HG03575 (cell line): Measurements from ENCODE around the gene LRFN2.

Experiments used
- ATAC-seq: cut with Tn5 transposase; IDR thresholded peaks from one replicate; pipeline ENCODE4 v1.9.1; 2021; ENCODE audit not compliant: unreplicated experiment, insufficient number of reproducible peaks, low FRiP score; ENCODE audit errors: extremely low read depth

LRFN2 gene

GRCh38 chr6:40552941-40553340, 34.2 kb downstream of the LRFN2 start:
- no peak for ATAC-seq

GRCh38 chr6:40551966-40552505, 35.1 kb downstream of the LRFN2 start:
- ATAC-seq = no peak

DNA sequence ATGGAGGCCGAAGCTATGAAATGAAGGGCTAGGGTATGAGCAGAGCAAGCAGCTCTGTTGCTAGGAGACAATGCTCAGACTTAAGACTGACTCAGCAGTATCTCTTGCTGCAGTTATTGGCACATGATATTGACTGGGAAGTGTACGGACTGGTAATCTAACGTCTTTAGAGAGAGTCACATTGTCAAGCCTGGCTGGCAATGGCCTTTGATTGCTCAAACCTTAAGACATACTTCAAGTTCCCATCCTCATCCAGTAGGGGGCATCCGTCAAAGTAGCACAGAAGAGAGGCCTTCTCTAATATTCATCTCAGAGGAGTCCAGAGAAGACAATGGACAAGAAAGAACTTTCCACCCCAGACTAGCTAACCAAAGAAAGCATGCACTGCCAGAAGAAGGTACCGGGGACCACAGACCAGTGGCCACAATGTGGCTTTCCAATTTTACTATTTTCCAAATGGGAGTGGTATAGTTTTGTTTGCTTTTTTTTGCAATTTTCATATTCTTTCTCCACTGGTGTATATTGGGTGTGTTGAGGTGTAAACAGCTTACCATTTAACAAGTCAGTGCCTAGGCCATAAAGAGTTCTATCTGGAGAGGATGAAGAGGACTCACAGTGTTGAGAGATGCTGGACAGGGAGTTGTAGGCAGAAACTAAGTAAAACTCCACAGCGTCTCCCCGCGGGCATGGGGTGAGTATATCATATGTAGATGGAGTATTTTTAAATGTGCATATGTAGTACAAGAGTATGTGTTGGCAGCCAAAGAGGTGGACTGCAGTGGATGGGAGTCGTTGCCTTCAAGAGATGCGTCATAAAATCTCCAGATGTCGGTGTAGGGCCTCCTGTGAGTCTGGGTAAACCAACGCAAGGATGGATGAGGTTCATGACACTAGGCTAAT, 36.7 kb downstream of the LRFN2 start:
- no peak for ATAC-seq

DNA sequence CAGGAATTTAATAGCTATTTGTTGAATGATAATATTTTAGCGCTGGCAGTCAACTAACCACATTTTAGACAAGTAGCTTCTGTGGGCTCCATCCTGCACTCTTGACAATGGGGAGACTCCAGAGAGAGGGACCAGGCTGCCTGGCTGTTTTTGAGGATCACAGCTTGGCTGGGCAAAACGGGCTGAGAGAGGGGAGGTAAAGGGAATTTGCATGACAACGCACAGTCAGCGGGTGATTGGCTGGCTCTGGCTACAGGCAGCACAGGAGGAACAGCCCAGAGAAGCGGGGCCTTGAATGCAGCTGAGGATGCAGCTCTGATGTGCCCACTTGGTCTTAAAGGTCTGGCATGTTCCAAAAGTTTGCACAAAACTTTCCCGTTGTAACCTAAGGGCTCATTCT, 41.2 kb downstream of the LRFN2 start:
- no peak for ATAC-seq

DNA sequence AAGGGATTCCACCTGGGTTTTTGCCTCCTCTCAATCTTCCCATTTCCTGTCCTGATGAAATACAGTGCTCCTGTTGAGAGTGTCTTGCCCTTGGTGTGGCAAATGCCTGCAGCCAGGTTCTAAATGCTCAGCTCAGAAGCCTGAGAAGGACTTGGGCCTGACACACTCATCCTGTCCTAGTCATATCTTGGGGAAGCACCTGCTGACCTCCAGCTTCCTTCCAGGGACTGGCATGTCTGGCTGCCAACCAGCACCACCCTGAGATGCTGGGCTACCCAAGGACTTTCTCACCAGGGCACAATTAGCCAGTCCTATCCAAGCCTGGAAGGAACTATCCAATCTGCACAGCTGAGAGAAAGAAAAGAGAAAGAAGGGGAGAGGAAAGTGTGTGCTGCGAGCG, 43.4 kb downstream of the LRFN2 start:
- ATAC-seq = no peak

DNA sequence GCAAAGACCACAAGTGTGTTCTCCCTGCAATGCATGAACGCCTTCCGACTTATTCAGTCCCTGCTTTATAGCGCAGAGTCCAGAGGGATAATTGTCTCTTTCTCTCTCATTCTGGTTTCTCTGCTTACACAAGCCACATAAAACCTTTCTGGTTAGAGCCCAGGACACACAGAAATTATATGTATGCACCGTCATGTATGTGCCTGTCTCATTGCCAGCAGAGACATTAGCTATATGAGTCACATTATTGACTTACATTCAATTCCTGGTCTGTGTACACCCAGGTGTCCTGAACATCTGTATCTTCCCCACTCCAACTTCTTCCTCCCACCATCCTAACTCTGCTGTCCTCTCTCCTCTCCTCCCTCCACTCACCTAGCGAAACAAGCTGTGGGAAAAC, 44.0 kb downstream of the LRFN2 start:
- ATAC-seq = no peak

DNA sequence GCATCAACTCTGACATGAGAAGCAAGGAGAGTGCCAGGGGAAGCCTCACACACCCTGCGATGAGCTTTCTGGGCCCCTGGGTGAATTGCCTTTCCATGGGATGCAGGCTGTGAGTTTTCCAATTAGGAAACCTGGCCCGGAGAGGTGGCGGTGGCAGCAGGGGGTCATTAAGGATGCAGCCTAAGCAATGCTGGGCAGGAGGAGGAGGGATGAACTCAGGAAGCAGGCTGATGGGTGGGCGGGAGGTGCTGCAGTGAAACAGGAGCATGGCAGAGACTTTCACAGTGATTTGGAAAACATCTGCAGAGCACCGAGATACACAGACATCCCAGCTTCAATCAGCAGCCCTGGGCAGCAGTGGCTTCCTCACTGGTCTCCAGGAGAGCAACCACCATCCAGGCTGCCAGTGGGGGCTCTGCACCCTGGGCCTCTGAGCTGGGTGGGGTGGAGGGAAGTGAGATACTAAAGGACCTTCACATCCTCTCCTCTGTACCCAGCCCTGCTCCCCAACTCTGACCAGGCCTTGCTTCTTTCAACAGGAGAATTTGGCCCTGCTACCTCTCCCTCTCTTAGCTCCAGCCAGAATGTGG, 44.9 kb downstream of the LRFN2 start:
- no peak for ATAC-seq

- no peak for ATAC-seq
These were observed 45.5 kb downstream of the LRFN2 start for GRCh38 chr6:40541556-40542174.

DNA sequence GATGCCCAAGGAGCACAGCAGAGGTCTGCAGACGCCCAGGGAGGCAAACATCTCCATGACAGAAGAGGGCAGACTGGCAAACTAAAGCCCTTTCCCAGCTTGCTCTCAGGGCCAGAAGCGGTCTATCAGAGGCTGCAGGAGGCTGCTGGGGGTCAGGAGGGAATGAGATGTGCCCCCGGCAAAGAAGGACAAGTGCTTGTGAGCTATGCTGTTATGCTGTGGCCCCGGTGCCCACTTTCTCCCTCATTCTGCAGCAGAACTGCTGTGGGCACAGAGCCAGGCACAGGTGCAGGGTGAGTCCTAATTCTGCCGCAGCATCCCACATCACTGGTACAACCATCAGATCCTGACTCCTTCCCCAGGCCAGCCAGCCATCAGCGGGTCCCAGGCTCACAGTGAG, 46.4 kb downstream of the LRFN2 start:
- ATAC-seq = no peak

DNA sequence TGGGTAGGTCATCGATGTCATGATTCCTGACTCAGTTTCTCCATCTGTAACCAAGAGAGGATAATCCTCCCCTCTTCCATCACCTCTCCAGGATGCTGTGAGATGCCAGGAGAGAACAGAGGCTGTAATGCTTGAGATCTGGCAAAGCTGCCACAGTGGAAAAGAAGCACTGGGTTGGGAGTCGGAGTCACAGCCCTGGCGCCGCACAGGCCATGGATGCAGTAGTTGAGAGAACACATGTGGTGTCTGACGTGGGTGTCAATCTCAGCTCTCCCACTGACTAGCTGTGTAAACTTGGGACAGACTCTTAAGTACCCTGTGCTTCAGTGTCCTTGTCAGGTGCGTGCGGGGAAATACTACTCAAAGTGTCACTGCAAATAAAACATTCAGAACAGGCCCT, 47.3 kb downstream of the LRFN2 start:
- ATAC-seq = no peak

GRCh38 chr6:40538556-40538955, 48.6 kb downstream of the LRFN2 start:
- ATAC-seq = no peak

- no peak for ATAC-seq
These were observed 49.7 kb downstream of the LRFN2 start for GRCh38 chr6:40537446-40537845.

- ATAC-seq = no peak
These were observed 50.7 kb downstream of the LRFN2 start for GRCh38 chr6:40536442-40536841.

DNA sequence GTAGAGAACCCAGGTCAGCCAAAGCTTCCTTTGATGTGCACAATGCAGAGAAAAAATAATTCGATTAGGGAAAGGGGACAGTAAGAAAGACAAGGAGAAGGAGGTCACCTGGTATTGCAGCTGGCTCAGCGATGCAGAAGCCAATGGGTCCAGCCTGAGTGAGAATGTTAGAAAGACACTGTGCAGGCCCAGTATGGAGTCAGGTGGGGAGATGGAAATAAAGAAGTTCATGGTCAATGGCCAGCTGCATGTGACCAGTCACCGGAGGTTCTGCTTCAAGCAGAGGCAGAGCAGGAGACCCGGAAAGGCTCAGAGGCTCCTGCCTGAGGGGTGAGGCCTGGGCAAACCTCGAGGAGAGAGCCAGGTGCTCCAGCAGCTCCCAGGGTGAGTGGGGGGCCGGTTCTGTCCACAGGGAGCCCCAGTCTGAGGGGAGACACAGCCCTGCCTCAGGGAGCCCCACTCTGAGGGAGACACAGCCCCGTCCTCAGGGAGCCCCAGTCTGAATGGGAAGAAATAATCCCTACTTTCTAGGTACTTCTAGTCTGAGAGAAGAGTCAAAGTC, 51.3 kb downstream of the LRFN2 start:
- no peak for ATAC-seq

GRCh38 chr6:40535110-40535818, 51.9 kb downstream of the LRFN2 start:
- ATAC-seq = no peak

- no peak for ATAC-seq
These were observed 54.7 kb downstream of the LRFN2 start for GRCh38 chr6:40532349-40533000.

- no peak for ATAC-seq
These were observed 57.2 kb downstream of the LRFN2 start for GRCh38 chr6:40529919-40530318.

DNA sequence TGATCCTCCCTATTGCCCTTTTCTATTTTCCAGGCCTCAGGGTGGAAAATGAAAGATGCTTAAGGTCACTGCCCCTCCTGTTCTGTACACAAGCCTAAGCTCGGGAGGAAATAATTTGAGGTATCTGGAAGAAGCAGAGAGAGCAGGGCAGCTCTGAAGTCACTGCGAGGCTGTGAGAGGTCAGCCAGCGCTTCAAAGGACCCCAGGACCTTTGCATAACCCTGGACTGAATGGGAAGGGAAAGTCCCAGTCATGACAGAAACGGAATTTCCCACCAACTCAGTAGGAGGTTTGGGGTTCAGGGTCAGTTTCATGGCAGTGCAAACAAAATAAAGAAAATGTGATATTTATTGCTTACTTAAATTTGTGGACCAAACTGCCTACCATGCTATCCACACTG, 58.1 kb downstream of the LRFN2 start:
- no peak for ATAC-seq

DNA sequence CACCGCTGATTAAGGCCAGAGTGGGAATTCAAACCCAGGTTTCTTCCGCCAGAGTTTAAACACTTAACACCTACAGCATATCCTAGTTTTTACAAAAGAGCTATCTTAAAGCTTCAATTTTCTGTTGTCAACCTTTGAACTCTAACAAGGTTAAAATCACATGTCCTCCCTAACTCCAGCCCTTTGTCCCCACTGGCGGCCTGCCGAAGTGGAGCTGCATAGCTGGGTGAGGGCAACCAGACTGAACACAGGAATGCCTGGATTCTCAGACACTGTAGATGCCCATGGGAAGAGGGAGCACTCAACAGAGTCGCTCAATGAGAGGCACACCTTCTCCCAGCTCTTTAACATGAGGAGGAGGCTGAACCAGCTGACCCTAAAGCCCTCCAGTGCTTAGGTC, 59.1 kb downstream of the LRFN2 start:
- no peak for ATAC-seq
